ENCODE results near the gene POU6F2.

DNA sequence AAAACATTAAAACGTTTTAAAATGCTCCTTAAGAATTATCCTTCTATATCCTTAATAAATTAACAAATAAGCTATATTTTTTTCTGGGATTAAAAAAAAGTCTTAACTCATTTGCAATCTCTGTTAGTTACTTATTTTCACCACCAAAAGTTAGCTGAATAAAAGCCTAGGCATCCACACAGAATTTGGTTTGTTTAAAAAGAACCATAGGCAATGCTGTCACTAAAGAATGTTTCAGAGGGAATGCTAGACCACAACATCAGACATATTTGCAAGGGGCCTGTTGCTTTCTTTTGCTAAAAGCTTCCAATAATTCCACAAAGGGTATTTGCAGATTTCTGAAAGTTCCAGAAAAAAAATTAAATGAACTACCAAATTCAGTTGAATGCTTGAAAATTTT, 244.2 kb downstream of the POU6F2 start:
- TF ChIP-seq CTCF (IDR thresholded peaks at IDR 0.05; ENCODE audit: low read length) = no peak
- TF ChIP-seq EZH2 (optimal IDR thresholded peaks at IDR 0.05; ENCODE audit: low read depth, low read length) = no peak
